Neural crest cell (in vitro differentiated cells): Measurements from ENCODE around the gene TMEM240. TPM values are rescaled to one million over a fixed set of nuclear protein-coding genes. Genes with fewer than 3 reads are reported as not detected.
"Not testable (repeated sequence)": the region's sequence is repeated elsewhere in the genome, so short reads cannot be mapped to it uniquely, and the experiment has no call there.

Experiments used
- DNase-seq: peaks from one replicate; pipeline ENCODE4 v3.0.0; 2021; ENCODE audit warnings: low read depth, mixed read lengths, low spot score
- H3K27ac Mint-ChIP-seq: one replicate; pipeline ENCODE4 v1.8.0; 2021; ENCODE audit warnings: mild to moderate bottlenecking, mixed read lengths; ENCODE audit not compliant: unreplicated experiment
- H3K27me3 Mint-ChIP-seq: 2 replicates; pipeline ENCODE4 v1.8.0; 2021; ENCODE audit warnings: low read depth, mild to moderate bottlenecking, mixed read lengths
- H3K36me3 Mint-ChIP-seq: 2 replicates; pipeline ENCODE4 v1.8.0; 2021; ENCODE audit warnings: low read depth, mild to moderate bottlenecking, mixed read lengths
- H3K4me1 Mint-ChIP-seq: 2 replicates; pipeline ENCODE4 v1.8.0; 2021; ENCODE audit warnings: mixed read lengths
- H3K4me3 Mint-ChIP-seq: one replicate; pipeline ENCODE4 v1.8.0; 2021; ENCODE audit warnings: mild to moderate bottlenecking, mixed read lengths
- H3K9me3 Mint-ChIP-seq: 2 replicates; pipeline ENCODE4 v1.8.0; 2021; ENCODE audit warnings: mixed read lengths
- total RNA-seq: library from RNA; stranded (reverse); gene quantifications from 2 replicates; pipeline ENCODE4 v1.2.1, GENCODE V29; 2021
- TF ChIP-seq, protein P1 (sequence below): fragments of 200-600 bp; sonication (generic); conservative IDR thresholded peaks from 2 replicates; pipeline ENCODE4 v1.5.0; 2021; ENCODE audit warnings: antibody characterized with exemption, mild to moderate bottlenecking

Gene TMEM240
- total RNA-seq, 1 donor from 2014 or later: 16.9 TPM

GRCh38 chr1:1505366-1505798 is 35.0 kb downstream of the TMEM240 start:
- not testable (repeated sequence) for H3K36me3 Mint-ChIP-seq, H3K9me3 Mint-ChIP-seq, H3K27me3 Mint-ChIP-seq
- TF ChIP-seq, protein P1, sequence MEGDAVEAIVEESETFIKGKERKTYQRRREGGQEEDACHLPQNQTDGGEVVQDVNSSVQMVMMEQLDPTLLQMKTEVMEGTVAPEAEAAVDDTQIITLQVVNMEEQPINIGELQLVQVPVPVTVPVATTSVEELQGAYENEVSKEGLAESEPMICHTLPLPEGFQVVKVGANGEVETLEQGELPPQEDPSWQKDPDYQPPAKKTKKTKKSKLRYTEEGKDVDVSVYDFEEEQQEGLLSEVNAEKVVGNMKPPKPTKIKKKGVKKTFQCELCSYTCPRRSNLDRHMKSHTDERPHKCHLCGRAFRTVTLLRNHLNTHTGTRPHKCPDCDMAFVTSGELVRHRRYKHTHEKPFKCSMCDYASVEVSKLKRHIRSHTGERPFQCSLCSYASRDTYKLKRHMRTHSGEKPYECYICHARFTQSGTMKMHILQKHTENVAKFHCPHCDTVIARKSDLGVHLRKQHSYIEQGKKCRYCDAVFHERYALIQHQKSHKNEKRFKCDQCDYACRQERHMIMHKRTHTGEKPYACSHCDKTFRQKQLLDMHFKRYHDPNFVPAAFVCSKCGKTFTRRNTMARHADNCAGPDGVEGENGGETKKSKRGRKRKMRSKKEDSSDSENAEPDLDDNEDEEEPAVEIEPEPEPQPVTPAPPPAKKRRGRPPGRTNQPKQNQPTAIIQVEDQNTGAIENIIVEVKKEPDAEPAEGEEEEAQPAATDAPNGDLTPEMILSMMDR: peak; percentile 30
- Mint-ChIP-seq H3K4me3 (peak overlapping the region; percentile 84), H3K27ac (peak overlapping the region; percentile 92), H3K4me1 (peaks cover 12% of the 10 kb centered on the region)
- peak; percentile 22 for DNase-seq

DNA sequence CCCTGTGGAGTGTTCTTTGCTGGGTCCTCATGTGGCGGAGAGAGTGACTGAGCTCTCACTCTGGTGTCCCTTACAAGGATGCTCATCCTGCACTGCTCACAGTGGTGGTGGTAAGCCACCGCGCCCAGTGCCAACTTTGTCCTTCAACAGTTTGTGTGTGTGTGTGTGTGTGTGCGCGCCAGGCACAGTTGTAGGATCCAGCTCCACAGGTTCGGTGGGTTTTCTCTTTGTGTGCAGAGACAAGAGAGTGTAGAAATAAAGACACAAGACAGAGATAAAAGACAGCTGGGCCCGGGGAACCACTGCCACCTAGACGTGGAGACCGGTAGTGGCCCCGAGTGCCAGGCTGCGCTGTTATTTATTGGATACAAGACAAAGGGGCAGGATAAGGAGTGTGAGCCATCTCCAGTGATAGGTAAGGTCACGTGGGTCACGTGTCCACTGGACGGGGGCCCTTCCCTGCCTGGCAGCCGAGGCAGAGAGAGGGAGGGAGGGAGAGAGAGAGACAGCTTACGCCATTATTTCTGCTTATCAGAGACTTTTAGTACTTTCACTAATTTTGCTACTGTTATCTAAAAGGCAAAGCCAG is 35.6 kb downstream of the TMEM240 start:
- not testable (repeated sequence) for H3K36me3 Mint-ChIP-seq, H3K27me3 Mint-ChIP-seq, H3K9me3 Mint-ChIP-seq
- peaks cover 12% of the 10 kb centered on the region for H3K4me1 Mint-ChIP-seq
- peak overlapping the region; percentile 92 for H3K27ac Mint-ChIP-seq
- peak; percentile 64 for DNase-seq
- TF ChIP-seq, protein P1: peak; percentile 76
- peak overlapping the region; percentile 83 for H3K4me3 Mint-ChIP-seq

DNA sequence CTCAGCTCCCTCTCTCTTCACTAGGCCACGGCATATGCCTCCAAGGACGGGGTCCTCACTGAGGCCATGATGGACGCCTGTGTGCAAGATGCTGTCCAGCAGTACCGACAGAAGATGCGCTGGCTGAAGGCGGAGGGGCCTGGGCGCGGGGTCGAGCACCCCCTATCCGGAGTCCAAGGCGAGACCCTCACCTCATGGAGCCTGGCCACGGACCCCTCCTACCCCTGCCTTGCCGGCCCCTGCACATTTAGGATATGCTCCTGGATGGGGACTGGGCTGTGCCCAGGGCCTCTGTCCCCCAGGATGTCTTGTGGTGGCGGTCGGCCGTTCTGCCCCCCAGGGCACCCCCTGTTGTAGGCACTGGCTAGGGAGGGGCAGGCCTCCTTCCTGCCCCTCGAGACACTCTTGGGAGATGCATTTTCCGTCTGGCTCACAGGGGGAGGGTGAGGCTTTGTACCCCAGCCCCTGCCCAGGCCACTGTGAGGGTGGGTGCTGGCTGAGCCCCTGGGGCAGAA is 44.9 kb downstream of the TMEM240 start:
- DNase-seq, H3K27me3 Mint-ChIP-seq, H3K9me3 Mint-ChIP-seq, H3K4me3 Mint-ChIP-seq, H3K4me1 Mint-ChIP-seq, H3K27ac Mint-ChIP-seq: not testable (repeated sequence)
- H3K36me3 Mint-ChIP-seq: peaks cover 27% of the 10 kb centered on the region

DNA sequence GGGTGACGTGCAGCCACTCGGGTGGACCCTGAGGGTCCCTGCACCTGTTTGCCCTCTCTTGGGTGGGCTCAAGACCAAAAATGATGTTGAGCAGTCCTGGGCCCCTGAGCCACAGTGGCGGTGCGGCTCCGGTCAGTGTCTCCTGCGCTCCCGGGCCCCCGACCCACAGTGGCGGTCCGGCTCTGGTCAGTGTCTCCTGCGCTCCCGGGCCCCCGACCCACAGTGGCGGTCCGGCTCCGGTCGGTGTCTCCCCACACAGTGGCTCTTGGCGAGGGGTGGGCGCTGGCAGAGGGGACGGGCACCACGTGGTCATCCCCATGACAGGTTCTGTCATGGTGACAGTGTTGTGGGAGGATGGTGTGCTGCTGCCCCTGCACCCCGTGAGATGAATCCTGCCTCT is 46.1 kb downstream of the TMEM240 start:
- DNase-seq, H3K27me3 Mint-ChIP-seq, H3K9me3 Mint-ChIP-seq, H3K4me1 Mint-ChIP-seq, H3K27ac Mint-ChIP-seq, H3K4me3 Mint-ChIP-seq: not testable (repeated sequence)
- H3K36me3 Mint-ChIP-seq: peaks cover 31% of the 10 kb centered on the region

- TF ChIP-seq, protein P1: no peak
- Mint-ChIP-seq H3K27me3 (no peaks in the 10 kb centered on the region), H3K4me3 (no peak overlapping the region), H3K9me3 (peaks cover 3% of the 10 kb centered on the region), H3K4me1 (no peaks in the 10 kb centered on the region), H3K36me3 (peaks cover 31% of the 10 kb centered on the region), H3K27ac (no peak overlapping the region)
- DNase-seq: no peak
These were observed 48.8 kb downstream of the TMEM240 start for GRCh38 chr1:1491601-1492000.

GRCh38 chr1:1490633-1491230 is 49.7 kb downstream of the TMEM240 start:
- no peaks in the 10 kb centered on the region for H3K27me3 Mint-ChIP-seq
- no peak overlapping the region for H3K27ac Mint-ChIP-seq
- H3K4me1 Mint-ChIP-seq: no peaks in the 10 kb centered on the region
- peaks cover 31% of the 10 kb centered on the region for H3K36me3 Mint-ChIP-seq
- H3K9me3 Mint-ChIP-seq: peaks cover 3% of the 10 kb centered on the region
- H3K4me3 Mint-ChIP-seq: no peak overlapping the region
- TF ChIP-seq, protein P1: no peak
- no peak for DNase-seq
